PC-3 (cell line): ENCODE measurements around the gene GBP7.

ENCODE experiments used
- CTCF ChIP-seq: fragments of 300-600 bp; sonication (generic); conservative IDR thresholded peaks from 2 replicates; pipeline ENCODE4 v1.5.1; 2017; ENCODE audit warnings: antibody characterized with exemption, low read depth, mild to moderate bottlenecking, low read length
- EZH2 ChIP-seq: fragments of 300-600 bp; sonication (generic); IDR thresholded peaks from one replicate; pipeline ENCODE4 v1.6.1; 2017; ENCODE audit warnings: antibody characterized with exemption, mild to moderate bottlenecking, low read length; ENCODE audit not compliant: unreplicated experiment

GRCh38 chr1:89191314-89191713 lies 15.5 kb upstream of the GBP7 start:
- TF ChIP-seq CTCF (no peak), EZH2 (no peak)
